ENCODE data around the gene FBXO17.
"Not testable (repeated sequence)": the region's sequence is repeated elsewhere in the genome, so short reads cannot be mapped to it uniquely, and the experiment has no call there.

Gene FBXO17

GRCh38 chr19:38942471-38943181 is 32.9 kb downstream of the FBXO17 start:
- DNase-seq (ENCODE audit: insufficient read length, low spot score): no peak
- FAIRE-seq: no peak
- no peak for TF ChIP-seq POLR2A (IDR thresholded peaks at IDR 0.05; ENCODE audit: low read depth, low read length)

- FAIRE-seq (no peak), DNase-seq (ENCODE audit: insufficient read length, low spot score) (no peak)
- TF ChIP-seq POLR2A (IDR thresholded peaks at IDR 0.05; ENCODE audit: low read depth, low read length): no peak
Observed at GRCh38 chr19:38941979-38942378, 33.6 kb downstream of the FBXO17 start.

GRCh38 chr19:38941466-38941865 is 34.1 kb downstream of the FBXO17 start:
- FAIRE-seq; DNase-seq (ENCODE audit: insufficient read length, low spot score): not testable (repeated sequence)

GRCh38 chr19:38939957-38940356 is 35.6 kb downstream of the FBXO17 start:
- FAIRE-seq: no peak
- DNase-seq (ENCODE audit: insufficient read length, low spot score): no peak
- no peak for TF ChIP-seq POLR2A (IDR thresholded peaks at IDR 0.05; ENCODE audit: low read depth, low read length)

- DNase-seq (ENCODE audit: insufficient read length, low spot score) (no peak), FAIRE-seq (no peak)
- TF ChIP-seq POLR2A (IDR thresholded peaks at IDR 0.05; ENCODE audit: low read depth, low read length): no peak
Observed at GRCh38 chr19:38933544-38933943, 42.0 kb downstream of the FBXO17 start.

- TF ChIP-seq POLR2A (IDR thresholded peaks at IDR 0.05; ENCODE audit: low read depth, low read length): no peak
- FAIRE-seq (no peak), DNase-seq (ENCODE audit: insufficient read length, low spot score) (no peak)
Observed at GRCh38 chr19:38932425-38933179, 42.9 kb downstream of the FBXO17 start.

- FAIRE-seq: no peak
- no peak for DNase-seq (ENCODE audit: insufficient read length, low spot score)
- TF ChIP-seq POLR2A (IDR thresholded peaks at IDR 0.05; ENCODE audit: low read depth, low read length): no peak
Observed at GRCh38 chr19:38931521-38931793, 44.1 kb downstream of the FBXO17 start.

GRCh38 chr19:38930776-38931520 is 44.6 kb downstream of the FBXO17 start, which contains the start of gene MRPS12:
Gene MRPS12, plus strand, starts transcription at chr19:38930944. Its CDS starts 351 bp downstream, at chr19:38931295.
- FAIRE-seq: peak; percentile 97
- peak; percentile 53 for TF ChIP-seq POLR2A (IDR thresholded peaks at IDR 0.05; ENCODE audit: low read depth, low read length)
- DNase-seq (ENCODE audit: insufficient read length, low spot score): peak; percentile 99

GRCh38 chr19:38929929-38930775 is 45.4 kb downstream of the FBXO17 start, which contains the start of gene SARS2:
Gene SARS2, minus strand, starts transcription at chr19:38930763. Its CDS starts 27 bp downstream, at chr19:38930736.
- DNase-seq (ENCODE audit: insufficient read length, low spot score): peak; percentile 94
- no peak for FAIRE-seq
- 0 out of 2 replicates have a peak, but pooled peaks have one; percentile 17 for TF ChIP-seq POLR2A (IDR thresholded peaks at IDR 0.05; ENCODE audit: low read depth, low read length)

- DNase-seq (ENCODE audit: insufficient read length, low spot score) (no peak), FAIRE-seq (no peak)
- TF ChIP-seq POLR2A (IDR thresholded peaks at IDR 0.05; ENCODE audit: low read depth, low read length): no peak
Observed at GRCh38 chr19:38928391-38929001, 47.0 kb downstream of the FBXO17 start.

GRCh38 chr19:38924388-38924787 is 51.2 kb downstream of the FBXO17 start:
- FAIRE-seq (no peak), DNase-seq (ENCODE audit: insufficient read length, low spot score) (no peak)
- TF ChIP-seq POLR2A (IDR thresholded peaks at IDR 0.05; ENCODE audit: low read depth, low read length): no peak

GRCh38 chr19:38922482-38922881 is 53.1 kb downstream of the FBXO17 start:
- no peak for FAIRE-seq
- TF ChIP-seq POLR2A (IDR thresholded peaks at IDR 0.05; ENCODE audit: low read depth, low read length): no peak
- DNase-seq (ENCODE audit: insufficient read length, low spot score): no peak

Data from H54 (cell line).